Nucleus accumbens (tissue), 56 donors: ENCODE results near the gene SLC22A12.
A peak's percentile ranks its signal among the peaks of the same experiment; 100 is the strongest.

Experiments
- DNase-seq, 56 donors: peaks; one replicate each; lab custom pipeline; 2025; lab: John Stamatoyannopoulos, UW

SLC22A12 gene

DNA sequence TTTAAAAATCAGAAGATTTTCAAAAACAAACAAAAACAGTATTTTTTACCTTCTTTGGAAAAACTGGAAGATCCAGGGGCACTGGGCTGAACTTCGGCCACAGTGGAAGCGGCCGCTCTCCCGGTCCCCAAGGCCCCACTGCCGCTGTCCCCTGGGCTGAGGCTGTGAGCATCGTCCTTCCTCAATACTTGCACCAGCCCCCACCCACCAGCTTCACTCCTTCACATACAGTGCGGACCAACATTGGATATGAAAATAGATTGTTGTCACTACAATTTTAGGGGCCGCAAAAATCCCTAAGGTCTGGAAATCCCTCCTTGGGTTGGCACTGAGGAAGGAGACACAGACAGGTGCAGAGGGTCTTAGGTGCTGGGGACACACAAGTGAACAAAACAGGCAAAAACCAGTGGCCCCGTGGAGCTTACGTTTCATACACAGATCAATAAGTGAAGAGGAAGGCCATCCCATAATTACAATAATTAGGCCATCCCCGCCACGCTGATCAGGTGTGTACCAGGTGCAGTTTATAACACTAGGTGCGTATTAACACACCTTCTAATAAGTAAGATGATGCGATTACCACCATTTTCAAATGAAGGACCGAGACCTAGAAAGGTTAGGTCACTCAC lies 28.2 kb upstream of the SLC22A12 start:
- DNase-seq: no peak

DNA sequence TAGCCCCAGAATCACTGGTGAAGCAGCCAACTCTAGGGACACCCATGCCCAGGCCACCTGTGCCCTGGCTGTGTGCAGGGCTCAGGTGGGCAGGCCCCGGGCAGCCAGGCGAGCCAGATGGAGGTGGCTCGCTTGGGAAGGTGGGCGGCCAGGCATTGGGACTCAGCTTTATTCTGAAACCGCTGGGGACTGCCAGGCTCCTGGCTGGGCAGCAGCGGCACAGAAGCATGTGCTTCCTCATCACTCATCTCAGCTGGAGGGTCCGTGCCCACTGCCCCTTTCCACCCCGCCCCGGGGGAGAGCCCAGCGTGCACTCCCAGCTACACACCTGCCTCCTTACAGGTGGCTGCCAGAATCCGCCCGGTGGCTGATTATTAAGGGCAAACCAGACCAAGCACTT lies 27.1 kb upstream of the SLC22A12 start:
- no peak for DNase-seq

DNA sequence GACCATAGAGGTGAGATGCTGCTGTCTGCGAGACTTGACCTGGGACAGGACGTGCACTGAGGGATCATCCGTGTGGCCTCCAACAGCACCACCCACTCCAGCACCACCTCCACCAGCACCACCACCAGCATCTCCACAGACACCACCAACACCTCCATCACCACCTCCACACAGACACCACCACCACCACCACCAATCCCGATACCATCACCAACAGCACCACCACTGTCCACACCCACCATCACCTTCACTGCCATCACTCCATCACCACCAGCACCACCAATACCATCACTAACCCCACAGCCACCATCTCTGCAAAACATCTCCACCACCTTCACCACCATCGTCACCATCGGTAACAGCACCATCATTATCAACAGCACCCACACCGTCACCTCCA lies 26.6 kb upstream of the SLC22A12 start:
- no peak for DNase-seq

DNA sequence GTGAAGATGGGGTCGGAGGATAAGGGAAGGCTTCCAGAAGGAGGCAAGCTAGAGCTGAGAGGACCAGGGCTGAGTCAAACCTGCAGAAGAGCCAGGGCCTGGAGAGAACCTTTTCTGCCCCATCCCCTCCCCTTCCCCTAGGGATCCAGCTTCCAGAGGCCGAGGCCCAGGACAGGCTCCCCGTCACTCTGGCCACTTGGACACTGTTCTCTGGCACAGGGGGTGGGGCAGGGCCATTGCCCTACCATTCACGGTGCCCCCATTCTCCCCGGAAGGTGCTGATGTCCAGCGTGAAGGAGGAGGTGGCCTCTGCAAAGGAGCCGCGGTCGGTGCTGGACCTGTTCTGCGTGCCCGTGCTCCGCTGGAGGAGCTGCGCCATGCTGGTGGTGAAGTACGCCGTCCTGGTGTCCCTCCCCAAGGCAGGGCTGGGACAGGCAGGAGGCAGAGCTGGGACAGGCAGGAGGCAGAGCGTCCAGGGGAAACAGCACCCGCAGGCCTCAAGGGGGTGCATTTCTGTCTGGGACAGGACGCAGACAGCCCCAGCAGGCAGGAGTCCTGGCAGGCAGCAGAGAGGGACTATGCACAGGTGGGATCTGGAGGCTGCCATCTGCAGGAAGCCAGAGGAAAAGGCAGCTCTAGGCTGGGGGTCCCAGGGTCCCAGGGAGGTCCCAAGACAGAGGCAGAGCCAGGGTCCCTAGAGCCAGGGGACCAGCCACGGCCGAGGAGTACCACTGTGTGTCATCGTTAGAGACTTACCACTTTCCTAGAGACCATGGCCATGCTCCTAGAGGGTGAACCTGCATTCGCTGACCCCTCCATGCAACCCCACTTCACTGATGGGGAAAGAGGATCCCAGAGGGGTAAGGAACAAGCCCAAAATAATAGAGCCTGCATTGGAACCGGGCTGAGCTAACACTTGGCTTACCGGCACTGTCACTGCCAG lies 25.8 kb upstream of the SLC22A12 start:
- DNase-seq: no peak

DNA sequence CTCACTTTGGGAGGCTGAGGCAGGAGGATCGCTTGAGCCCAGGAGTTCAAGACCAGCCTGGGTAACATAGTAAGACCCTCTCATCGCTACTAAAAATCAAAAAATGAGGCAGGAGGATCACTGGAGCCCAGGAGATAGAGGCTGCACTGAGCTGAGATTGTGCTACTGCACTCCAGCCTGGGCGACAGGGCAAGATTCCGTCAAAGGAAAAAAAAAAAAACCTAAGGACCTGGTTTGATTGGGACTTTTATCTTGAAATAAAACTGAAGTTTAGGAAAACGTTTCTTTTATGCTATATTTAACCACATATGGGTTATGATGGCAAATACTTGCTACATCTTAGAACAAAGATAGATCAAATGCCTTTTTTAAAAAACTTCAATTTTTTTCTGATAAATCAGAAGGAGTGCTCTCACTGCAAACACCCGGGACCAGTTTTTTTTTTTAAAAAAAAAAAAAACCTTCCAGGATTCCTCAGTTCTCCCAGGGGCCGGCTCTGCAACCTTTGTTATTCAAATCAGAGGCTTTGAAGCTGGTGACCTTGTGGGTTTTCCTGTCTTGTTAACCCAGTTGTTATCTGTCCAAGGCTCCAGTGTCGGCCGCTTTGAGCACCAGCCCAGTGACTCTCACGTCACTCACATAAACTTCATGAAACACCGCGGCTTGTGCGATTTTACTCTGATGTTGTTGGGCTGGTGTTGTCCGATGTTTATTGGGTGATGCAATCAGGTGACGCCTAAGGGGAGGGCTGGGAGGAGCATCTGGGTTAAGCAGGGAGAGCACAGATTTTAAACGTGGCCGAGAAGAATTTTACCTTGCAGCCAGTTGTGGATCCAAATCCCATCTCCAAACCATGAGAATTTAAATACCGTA lies 24.7 kb upstream of the SLC22A12 start:
- DNase-seq: peak in 12 of 56 donors; percentile 11 to 31 (median 16)

DNA sequence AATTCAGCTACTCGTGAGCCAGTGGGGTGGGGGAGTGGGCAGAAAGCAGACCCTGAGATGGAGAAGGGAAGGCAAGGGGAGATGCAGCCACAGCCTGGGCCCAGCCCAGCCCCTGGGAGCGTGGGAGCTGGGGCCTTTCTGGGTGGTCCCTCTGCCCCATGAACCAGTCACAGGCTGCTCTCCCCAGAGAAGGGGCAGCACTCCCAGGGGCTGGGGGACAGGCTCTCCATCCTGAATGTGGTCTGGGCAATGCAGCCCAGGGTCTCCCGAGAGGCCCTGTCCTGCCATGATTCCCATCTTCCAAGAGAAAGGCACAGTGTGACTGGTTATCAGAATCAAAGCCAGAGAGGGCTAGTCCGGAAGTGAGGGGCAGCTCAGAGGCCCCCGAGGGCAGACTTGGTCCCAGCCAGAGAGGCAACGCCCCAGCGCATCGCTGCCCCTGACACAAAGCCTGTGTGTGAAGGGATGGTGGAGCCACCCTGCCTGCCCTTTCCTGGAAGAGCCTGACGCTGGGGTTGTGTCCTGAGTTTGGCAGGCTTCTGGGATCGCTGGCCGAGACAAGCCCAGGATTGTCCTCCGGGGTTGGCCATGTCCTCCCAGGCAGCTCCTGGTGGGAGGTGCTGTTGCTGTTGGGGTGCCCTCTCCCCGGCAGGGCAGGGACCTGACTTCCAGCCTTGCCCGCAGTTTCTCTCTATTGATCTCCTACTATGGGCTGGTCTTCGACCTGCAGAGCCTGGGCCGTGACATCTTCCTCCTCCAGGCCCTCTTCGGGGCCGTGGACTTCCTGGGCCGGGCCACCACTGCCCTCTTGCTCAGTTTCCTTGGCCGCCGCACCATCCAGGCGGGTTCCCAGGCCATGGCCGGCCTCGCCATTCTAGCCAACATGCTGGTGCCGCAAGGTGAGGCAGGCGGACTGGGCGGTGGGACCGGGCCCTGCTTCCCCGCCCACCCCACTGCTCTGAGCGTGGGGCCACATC lies 23.8 kb upstream of the SLC22A12 start:
- DNase-seq: no peak

DNA sequence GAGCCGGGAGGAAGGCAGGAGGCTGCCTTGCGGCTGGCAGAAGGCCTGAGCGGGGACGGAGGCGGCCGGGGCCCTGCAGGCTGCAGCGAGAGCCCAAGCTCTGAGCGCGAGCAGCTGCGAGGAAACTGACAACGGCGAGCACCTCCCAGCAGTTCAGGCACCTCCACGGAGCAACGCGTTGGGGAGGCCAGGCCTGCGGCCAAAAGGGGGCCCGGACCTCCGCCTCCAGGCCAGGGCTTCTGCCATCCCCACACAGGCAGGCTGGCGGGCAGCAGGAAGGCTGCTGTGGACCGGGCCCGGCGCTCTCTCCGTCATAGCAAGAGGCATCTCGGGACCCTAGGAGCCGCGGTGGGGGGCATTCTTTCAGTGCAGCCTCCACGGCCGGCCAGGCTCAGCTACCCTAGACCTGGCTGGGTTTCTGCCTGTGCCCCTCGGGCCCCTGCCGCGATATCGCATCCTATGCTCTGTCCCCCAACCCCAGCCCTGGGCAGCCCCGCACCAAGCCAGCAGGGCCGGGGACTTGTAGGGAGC lies 22.9 kb upstream of the SLC22A12 start:
- no peak for DNase-seq

DNA sequence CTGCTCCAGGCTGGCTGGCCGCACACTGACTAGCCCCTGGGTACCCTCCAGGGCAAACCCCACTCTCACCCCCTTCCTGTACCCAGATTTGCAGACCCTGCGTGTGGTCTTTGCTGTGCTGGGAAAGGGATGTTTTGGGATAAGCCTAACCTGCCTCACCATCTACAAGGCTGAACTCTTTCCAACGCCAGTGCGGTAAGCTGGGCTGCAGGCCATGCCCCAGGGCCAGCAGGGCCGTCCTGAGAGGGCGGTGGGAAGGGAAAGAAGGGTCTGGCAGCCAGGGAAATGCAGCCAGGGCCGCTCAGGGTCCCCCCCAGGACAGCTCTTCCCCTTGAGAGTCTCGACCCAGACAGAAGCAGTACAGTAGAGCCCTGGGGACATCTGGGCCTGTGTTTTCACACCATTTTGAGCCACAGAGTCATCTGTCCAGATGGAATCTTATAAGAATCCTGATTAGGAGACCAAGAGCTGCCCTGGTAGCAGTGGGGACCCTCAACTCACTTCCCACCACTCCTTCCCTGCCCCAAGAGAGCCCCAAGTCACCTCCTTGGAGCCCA lies 22.4 kb upstream of the SLC22A12 start:
- no peak for DNase-seq

DNA sequence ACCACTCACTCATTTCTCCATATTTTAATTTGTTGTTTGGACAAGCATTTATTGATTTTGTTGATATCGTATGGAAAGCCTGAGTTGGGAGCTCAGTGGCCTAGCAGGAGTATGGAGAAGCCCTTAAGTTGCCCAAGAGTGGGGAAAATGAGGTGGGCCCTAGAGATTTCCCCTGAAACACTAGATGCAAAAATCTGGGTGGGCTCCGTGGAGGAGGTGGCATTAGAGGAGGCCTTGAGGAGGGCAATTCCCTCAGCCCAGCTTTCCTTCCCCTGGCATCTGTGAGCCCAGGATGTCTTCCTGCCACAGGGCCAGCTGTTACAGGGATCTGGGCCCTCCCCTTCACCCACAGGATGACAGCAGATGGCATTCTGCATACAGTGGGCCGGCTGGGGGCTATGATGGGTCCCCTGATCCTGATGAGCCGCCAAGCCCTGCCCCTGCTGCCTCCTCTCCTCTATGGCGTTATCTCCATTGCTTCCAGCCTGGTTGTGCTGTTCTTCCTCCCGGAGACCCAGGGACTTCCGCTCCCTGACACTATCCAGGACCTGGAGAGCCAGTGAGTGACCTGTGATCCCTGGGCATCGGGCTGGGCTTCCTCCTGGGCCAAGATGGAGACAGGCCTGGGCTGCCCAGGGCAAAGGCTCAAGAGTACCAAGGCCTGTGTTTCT lies 21.6 kb upstream of the SLC22A12 start:
- DNase-seq: no peak

DNA sequence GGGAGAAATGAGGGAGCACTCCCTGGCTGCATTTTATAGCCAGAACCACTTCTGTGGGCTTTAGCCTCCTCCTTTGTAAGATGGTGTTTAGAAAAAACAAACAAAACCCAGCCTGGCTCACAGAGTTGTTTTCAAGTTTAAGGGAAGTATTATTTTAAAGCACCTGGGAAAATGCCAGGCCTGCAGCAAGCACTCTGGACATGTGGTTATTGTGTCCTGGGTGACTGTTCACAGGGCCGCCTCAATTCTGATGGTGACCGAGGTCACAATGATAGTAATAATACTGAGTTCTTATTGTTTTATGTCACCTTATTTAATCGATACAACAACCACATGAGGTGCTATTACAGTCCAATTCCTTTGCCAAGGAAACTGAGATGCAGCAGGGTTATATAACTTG lies 20.7 kb upstream of the SLC22A12 start:
- no peak for DNase-seq

DNA sequence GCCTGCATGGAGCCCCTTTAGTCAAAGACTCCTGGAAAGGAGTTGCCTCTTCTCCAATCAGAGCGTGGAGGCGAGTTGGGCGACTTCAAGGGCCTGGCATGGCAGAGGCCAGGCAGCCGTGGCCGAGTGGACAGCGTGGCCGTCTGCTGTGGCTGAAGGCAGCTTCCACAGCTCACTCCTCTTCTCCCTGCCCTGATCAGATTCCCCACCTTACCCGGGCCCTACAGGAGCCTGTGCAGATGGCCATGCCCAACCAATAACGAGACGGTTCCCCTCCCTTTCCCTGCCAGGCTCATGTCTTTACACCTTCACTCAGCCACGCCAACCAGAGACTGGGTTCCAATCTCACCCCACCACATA lies 20.0 kb upstream of the SLC22A12 start:
- no peak for DNase-seq

DNA sequence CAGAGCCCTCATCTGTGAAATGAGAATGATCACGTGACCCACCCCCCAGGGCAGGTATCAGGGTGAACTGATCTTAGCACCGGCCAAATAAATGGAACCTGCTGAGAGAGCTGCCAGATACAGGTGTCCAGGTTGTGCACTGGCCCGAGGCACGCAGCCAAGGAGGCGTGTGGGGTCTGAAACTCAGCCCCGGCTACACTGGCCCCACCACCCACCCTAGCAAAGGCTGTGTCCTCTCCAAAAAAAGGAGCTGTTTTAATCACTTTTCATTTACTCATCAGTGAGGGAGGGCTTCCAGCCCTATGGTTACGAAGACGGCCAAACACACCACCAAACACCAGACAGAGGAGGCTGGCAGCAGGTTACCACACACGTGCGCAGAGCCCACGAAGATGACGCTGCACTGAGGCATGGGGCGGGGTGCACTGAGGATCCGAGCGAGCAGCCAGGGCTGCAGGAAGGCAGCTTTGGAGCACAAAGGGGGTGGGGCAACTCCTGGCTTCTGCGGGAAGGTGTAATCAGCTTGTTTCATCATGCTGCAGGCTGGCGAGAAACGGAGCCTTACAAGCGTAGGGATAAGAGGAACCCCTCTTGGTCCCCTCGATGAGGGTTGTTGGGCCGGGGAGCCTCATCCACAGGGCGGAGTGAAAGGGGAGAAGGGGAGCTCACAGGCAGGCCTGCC lies 19.5 kb upstream of the SLC22A12 start:
- DNase-seq: peak in 10 of 56 donors; percentile 11 to 56 (median 26)

DNA sequence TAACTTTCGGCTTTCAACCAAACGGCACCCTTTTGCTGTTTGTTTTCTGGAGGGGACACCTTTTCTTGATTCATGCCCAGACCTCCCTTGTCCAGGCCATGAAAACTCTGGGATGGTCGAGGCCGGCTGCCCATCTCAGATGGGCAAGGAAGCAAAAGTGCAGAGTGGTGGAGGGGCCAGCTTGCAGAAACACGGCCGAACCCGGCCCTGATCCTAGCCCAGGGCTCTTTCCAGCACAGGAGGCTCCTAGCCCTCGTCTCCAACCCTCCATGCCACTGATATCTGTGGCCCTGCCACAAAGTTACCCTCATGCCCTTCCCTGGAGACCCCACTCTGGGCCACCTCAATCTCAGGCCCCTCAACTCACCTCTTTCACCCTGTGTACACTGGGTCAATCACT lies 18.9 kb upstream of the SLC22A12 start:
- no peak for DNase-seq

DNA sequence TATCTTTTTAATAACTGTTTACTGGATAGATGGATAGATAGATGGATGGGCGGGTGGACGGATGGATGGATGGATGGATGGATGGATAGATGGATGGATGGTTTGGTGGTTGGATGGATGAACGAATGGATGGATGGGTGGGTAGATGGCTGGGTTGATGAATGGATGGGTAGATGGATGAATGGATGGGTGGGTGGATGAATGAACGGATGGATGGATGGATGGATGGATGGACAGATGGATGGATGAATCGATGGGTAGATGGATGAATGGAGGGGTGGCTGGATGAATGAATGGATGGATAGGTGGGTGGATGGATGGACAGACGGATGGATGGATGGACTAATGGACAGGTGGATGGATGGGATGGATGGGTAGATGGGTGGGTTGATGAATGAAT lies 13.8 kb upstream of the SLC22A12 start:
- DNase-seq: no peak

DNA sequence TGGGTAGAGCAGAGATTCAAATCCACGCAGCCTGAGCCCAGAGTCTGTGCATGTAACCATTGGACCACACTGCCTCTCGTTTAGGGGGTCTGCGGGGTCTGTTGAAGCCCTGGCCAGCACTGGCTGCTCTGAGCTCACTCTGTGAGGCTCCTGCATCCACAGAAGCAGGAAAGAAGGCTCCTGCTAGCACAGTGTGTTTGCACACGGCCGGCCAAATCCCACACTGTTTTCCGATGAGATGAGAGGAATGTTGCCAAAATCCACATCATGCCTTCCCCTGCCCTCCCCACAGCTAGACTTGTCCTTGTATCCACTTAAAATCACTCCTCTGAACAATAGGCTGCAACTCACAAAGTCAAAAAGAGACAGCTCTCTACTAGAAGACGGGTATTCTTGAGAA lies 10.6 kb upstream of the SLC22A12 start:
- no peak for DNase-seq

DNA sequence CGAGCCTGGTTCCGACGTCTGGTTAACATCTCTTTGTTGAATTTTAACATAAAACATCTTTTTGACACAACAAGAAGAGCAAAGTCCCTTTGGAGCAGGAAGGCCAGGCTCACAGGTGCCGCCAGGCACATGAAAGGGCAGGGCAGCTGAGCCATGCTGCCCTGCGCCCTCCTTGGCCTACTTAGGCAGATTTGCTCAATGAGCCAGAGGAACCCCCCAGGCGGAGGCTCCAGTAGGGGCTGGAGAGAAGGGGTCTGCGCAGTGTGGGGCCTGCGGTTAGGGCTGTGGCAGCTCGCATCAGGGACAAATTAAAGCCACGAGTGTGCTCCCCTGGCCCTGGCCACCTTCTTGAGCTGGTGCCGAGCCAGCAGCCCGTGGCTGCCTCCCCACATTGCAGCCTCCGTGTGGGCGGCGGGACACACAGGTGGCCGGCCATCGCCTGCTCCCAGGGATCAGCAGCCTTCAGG lies 9.9 kb upstream of the SLC22A12 start:
- no peak for DNase-seq

DNA sequence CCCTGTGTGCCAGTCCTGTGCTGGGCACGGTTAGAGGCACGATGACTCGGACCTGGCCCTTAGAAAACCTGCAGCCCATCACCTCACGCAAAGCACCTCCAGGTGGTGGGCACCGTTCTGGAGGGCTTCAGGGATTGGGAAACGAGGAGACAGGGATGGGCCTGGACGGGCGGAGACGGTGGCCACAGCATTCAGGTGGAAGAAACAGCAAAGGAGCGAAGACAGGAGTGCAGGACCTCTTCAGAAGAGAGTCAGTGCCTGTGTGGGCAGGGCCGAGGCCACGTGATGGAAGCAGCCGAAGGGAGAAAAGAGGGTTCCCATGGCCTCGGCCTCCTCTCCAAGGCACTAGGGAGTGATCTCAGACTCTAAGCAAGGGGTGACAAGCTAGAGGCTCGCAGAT lies 8.1 kb upstream of the SLC22A12 start:
- DNase-seq: no peak
